Panc1 (cell line): ENCODE data around the gene NOTCH3. TPM values are rescaled to one million over a fixed set of nuclear protein-coding genes. Genes with fewer than 3 reads are reported as not detected.

Experiments
- ATAC-seq: fragments of 200-7000 bp; cut with Tn5 transposase; 2 replicates; pipeline ENCODE4 v1.9.1; 2020; ENCODE audit warnings: mild to moderate bottlenecking, moderate library complexity
- BruUV-seq: library from RNA; stranded (reverse); fragments of 400-500 nt; replicated peaks from 2 replicates; lab custom pipeline; 2021; lab: Mats Ljungman, UMichigan
- CTCF ChIA-PET: fragments of 300-600 bp; sonication (Branson Sonifier 250); formaldehyde crosslinking; loops from one replicate; lab custom pipeline; 2022; ENCODE audit warnings: antibody characterized with exemption; lab: Charles Lee
- POLR2A ChIA-PET: fragments of 300-600 bp; sonication (Branson Sonifier 250); formaldehyde crosslinking; loops from one replicate; lab custom pipeline; 2022; ENCODE audit warnings: antibody characterized with exemption; lab: Charles Lee
- DNase-seq: peaks from one replicate; pipeline ENCODE4 v3.0.0-alpha.2; 2010; ENCODE audit warnings: low read depth, low spot score
- H3K27ac ChIP-seq: 2 replicates; pipeline ENCODE4 v1.5.1; 2011; ENCODE audit warnings: mild to moderate bottlenecking, low read length, inconsistent platforms
- H3K27me3 ChIP-seq: fragments of 200-500 bp; sonication (Bioruptor generic); 2 replicates; pipeline ENCODE4 v1.6.0; 2014; ENCODE audit warnings: low read length, inconsistent platforms; ENCODE audit not compliant: control insufficient read depth, insufficient read depth
- H3K36me3 ChIP-seq: fragments of 200-500 bp; sonication (Bioruptor generic); 2 replicates; pipeline ENCODE4 v1.5.1; 2014; ENCODE audit warnings: inconsistent platforms, mild to moderate bottlenecking, low read length, moderate library complexity; ENCODE audit not compliant: control insufficient read depth, insufficient read depth
- H3K4me1 ChIP-seq: 2 replicates; pipeline ENCODE4 v1.5.1; 2011; ENCODE audit warnings: inconsistent platforms, mild to moderate bottlenecking, low read length, moderate library complexity; ENCODE audit not compliant: control insufficient read depth, insufficient read depth
- H3K4me3 ChIP-seq, 2 experiments: 2 replicates each; pipeline ENCODE4 v1.5.1; 2011 to 2012; ENCODE audit warnings: low read depth in 2 of 2, low read length in 2 of 2, mild to moderate bottlenecking in 2 of 2, inconsistent platforms in 1 of 2, moderate library complexity in 1 of 2
- H3K9me3 ChIP-seq: fragments of 200-500 bp; sonication (Bioruptor generic); 2 replicates; pipeline ENCODE4 v1.5.1; 2014; ENCODE audit warnings: low read depth, mild to moderate bottlenecking, inconsistent platforms, low read length, moderate library complexity; ENCODE audit not compliant: control insufficient read depth, insufficient read depth
- POLR2AphosphoS5 ChIP-seq: IDR thresholded peaks from 2 replicates; pipeline ENCODE4 v1.6.1; 2012; ENCODE audit warnings: mild to moderate bottlenecking, low read depth, low read length, moderate library complexity
- SIN3A ChIP-seq: IDR thresholded peaks from 2 replicates; pipeline ENCODE4 v1.6.1; 2012; ENCODE audit warnings: low read depth, mild to moderate bottlenecking, low read length, moderate library complexity, borderline replicate concordance; ENCODE audit not compliant: insufficient read depth
- TCF7L2 ChIP-seq: IDR thresholded peaks from 2 replicates; pipeline ENCODE4 v1.6.1; 2011; ENCODE audit warnings: mild to moderate bottlenecking, low read depth, low read length, inconsistent platforms
- in situ Hi-C: cut with HindIII; loops from 2 replicates; pipeline ENCODE4 v1.10.0; 2016; ENCODE audit warnings: low sequenced_read_pairs, low pct_unique_long_range_greater_than_20kb
- intact Hi-C: fragments of 100-400 bp; cut with micrococcal nuclease; formaldehyde crosslinking; loops from one replicate; pipeline ENCODE4 v1.10.0; 2022; ENCODE audit not compliant: unreplicated experiment
- total RNA-seq: library from RNA; stranded (reverse); gene quantifications from one replicate; pipeline ENCODE4 v1.2.1, GENCODE V29; 2021; ENCODE audit not compliant: unreplicated experiment
- TF ChIP-seq, protein P1 (sequence below), 2 experiments: IDR thresholded peaks; 2 replicates each; pipeline ENCODE4 v1.6.1; 2011 to 2012; ENCODE audit warnings: low read depth in 2 of 2, control low read depth in 1 of 2, low read length in 1 of 2, mild to moderate bottlenecking in 1 of 2, moderate library complexity in 1 of 2; ENCODE audit not compliant: insufficient read depth in 1 of 2
- TF ChIP-seq, protein P2 (sequence below): fragments of 450-650 bp; IDR thresholded peaks from 2 replicates; pipeline ENCODE4 v1.5.1; 2017; ENCODE audit warnings: mild to moderate bottlenecking

NOTCH3 gene
- total RNA-seq, 1 experiment from 2014 or later = 5.3 TPM

- CTCF ChIA-PET = no interaction called here
- POLR2A ChIA-PET = no interaction called here
- no peak for TF ChIP-seq POLR2AphosphoS5
- TF ChIP-seq, protein P1, sequence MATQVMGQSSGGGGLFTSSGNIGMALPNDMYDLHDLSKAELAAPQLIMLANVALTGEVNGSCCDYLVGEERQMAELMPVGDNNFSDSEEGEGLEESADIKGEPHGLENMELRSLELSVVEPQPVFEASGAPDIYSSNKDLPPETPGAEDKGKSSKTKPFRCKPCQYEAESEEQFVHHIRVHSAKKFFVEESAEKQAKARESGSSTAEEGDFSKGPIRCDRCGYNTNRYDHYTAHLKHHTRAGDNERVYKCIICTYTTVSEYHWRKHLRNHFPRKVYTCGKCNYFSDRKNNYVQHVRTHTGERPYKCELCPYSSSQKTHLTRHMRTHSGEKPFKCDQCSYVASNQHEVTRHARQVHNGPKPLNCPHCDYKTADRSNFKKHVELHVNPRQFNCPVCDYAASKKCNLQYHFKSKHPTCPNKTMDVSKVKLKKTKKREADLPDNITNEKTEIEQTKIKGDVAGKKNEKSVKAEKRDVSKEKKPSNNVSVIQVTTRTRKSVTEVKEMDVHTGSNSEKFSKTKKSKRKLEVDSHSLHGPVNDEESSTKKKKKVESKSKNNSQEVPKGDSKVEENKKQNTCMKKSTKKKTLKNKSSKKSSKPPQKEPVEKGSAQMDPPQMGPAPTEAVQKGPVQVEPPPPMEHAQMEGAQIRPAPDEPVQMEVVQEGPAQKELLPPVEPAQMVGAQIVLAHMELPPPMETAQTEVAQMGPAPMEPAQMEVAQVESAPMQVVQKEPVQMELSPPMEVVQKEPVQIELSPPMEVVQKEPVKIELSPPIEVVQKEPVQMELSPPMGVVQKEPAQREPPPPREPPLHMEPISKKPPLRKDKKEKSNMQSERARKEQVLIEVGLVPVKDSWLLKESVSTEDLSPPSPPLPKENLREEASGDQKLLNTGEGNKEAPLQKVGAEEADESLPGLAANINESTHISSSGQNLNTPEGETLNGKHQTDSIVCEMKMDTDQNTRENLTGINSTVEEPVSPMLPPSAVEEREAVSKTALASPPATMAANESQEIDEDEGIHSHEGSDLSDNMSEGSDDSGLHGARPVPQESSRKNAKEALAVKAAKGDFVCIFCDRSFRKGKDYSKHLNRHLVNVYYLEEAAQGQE (IDR thresholded peaks at IDR 0.05; ENCODE audit: insufficient read depth in 1 of 2, low read depth in 2 of 2, low read length in 1 of 2) = no peak
- no peak for TF ChIP-seq SIN3A
- no peak for TF ChIP-seq TCF7L2
- TF ChIP-seq, protein P2, sequence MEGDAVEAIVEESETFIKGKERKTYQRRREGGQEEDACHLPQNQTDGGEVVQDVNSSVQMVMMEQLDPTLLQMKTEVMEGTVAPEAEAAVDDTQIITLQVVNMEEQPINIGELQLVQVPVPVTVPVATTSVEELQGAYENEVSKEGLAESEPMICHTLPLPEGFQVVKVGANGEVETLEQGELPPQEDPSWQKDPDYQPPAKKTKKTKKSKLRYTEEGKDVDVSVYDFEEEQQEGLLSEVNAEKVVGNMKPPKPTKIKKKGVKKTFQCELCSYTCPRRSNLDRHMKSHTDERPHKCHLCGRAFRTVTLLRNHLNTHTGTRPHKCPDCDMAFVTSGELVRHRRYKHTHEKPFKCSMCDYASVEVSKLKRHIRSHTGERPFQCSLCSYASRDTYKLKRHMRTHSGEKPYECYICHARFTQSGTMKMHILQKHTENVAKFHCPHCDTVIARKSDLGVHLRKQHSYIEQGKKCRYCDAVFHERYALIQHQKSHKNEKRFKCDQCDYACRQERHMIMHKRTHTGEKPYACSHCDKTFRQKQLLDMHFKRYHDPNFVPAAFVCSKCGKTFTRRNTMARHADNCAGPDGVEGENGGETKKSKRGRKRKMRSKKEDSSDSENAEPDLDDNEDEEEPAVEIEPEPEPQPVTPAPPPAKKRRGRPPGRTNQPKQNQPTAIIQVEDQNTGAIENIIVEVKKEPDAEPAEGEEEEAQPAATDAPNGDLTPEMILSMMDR = no peak
- no peak for DNase-seq
- BruUV-seq = no TSS peak
- in situ Hi-C loops = no loop called here
- Histone ChIP-seq H3K27ac (no peak overlapping the region), H3K4me3 (no peak overlapping the region), H3K36me3 (no peaks in the 10 kb centered on the region), H3K4me1 (no peaks in the 10 kb centered on the region), H3K27me3 (no peaks in the 10 kb centered on the region), H3K9me3 (no peaks in the 10 kb centered on the region)
- ATAC-seq = no peak
- intact Hi-C loops = no loop called here
Measured at GRCh38 chr19:15116856-15117255, 83.9 kb downstream of the NOTCH3 start.

DNA sequence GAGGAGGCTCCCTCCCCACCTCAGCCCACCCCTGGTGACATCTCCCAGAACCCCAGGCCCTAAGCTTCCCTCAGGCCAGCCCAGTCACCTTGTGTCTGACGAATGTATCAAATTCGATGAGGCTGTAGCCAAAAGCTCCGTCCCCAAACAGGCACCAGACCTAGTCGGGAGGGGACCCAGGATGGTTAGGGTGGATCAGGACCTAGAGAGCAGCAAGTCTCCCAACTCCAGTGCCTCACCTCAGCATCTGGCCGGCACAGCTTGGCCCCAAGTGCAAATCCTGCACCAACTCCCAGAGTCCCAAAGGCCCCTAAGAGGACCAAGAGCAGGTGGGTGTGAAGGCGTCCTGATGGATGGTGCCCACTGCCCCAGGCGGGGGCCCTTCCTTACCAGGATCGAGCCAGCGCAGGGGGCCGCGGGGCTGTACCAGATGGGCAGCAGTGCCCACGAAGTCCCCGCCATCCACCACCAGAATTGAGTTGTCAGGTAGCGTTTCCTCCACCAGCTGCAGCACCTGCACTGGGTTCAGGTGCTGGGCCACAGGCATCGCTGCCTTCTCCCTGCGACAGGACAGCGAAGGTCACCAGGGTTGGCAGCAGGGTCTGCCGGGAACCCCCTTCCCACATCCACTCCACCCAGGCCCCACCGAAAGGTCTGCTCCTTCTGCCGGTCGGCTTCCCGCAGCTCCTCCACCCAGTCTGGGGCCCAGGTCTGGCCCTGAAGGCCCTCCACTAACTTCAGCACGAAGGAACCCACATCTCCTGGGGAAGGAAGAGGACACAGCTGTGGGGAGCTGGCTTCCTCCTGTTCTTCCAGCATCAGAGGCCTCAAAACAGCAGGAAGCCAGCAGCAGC lies 84.8 kb downstream of the NOTCH3 start:
- in situ Hi-C loops = no loop called here
- ChIA-PET CTCF (no interaction called here), POLR2A (interaction anchor here (0.5 kb wide), 1 partner anchor 27 kb away, joined by 3 read pairs; no protein-coding TSS in a partner anchor)

More for the DNA sequence above, 84.8 kb downstream of the NOTCH3 start:
- H3K9me3 ChIP-seq = no peaks in the 10 kb centered on the region
- no peaks in the 10 kb centered on the region for H3K27me3 ChIP-seq
- 0 out of 2 replicates have a peak, but pooled peaks have one; percentile 2 for ATAC-seq
- intact Hi-C loops = no loop called here
- BruUV-seq = no TSS peak
- no peaks in the 10 kb centered on the region for H3K36me3 ChIP-seq
- H3K4me3 ChIP-seq = no peak overlapping the region
- DNase-seq = no peak
- no peak overlapping the region for H3K27ac ChIP-seq
- no peaks in the 10 kb centered on the region for H3K4me1 ChIP-seq
- TF ChIP-seq, protein P2 = no peak
- TF ChIP-seq TCF7L2 (no peak), SIN3A (no peak), POLR2AphosphoS5 (no peak)
- TF ChIP-seq, protein P1 (IDR thresholded peaks at IDR 0.05; ENCODE audit: insufficient read depth in 1 of 2, low read depth in 2 of 2, low read length in 1 of 2) = no peak
